NCI-H510A treated with DMSO at 0.1 percent for 48 hours (cell line): ENCODE measurements around the gene NUP188.

Experiments used
- DNase-seq: peaks from one replicate; lab custom pipeline; 2025; lab: John Stamatoyannopoulos, UW

NUP188 gene, protein sequence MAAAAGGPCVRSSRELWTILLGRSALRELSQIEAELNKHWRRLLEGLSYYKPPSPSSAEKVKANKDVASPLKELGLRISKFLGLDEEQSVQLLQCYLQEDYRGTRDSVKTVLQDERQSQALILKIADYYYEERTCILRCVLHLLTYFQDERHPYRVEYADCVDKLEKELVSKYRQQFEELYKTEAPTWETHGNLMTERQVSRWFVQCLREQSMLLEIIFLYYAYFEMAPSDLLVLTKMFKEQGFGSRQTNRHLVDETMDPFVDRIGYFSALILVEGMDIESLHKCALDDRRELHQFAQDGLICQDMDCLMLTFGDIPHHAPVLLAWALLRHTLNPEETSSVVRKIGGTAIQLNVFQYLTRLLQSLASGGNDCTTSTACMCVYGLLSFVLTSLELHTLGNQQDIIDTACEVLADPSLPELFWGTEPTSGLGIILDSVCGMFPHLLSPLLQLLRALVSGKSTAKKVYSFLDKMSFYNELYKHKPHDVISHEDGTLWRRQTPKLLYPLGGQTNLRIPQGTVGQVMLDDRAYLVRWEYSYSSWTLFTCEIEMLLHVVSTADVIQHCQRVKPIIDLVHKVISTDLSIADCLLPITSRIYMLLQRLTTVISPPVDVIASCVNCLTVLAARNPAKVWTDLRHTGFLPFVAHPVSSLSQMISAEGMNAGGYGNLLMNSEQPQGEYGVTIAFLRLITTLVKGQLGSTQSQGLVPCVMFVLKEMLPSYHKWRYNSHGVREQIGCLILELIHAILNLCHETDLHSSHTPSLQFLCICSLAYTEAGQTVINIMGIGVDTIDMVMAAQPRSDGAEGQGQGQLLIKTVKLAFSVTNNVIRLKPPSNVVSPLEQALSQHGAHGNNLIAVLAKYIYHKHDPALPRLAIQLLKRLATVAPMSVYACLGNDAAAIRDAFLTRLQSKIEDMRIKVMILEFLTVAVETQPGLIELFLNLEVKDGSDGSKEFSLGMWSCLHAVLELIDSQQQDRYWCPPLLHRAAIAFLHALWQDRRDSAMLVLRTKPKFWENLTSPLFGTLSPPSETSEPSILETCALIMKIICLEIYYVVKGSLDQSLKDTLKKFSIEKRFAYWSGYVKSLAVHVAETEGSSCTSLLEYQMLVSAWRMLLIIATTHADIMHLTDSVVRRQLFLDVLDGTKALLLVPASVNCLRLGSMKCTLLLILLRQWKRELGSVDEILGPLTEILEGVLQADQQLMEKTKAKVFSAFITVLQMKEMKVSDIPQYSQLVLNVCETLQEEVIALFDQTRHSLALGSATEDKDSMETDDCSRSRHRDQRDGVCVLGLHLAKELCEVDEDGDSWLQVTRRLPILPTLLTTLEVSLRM (N-terminal part only)

DNA sequence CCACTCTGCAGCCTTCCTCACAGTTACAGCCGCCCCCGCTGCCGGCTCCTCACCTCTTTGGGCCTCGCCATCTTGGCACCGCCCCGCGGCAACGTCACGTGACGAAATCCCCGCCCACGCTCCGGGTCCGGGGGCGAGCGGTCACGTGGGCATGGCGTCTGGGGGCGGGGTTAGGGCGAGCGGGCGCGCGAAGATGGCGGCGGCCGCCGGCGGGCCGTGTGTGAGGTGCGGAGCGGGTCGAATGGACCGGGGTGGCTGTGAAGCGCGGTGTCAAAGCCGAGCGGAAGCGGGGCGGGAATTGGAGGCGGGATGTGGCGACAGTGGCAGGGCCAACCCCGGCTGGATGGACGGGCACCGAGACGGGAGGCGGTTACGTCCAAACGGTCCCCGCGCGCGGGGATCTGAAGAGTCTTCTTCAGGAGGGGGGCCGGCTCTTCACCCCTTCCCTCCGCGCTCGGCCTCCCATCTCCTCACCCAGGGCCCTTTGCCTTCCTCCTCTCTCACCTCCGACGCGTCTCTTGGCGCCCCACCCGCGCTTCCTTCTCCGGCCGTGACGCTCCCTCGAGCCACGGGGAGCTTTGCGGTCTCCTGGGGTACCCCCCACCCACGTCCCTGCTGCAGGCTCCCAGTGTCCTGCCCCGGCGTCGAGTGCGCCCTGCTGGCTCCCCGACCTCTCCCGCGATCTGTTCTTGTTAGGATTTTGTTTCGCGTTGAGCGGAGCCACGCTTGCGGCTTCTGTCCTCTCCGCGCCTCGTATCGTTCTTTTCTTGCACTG, at the start of gene NUP188, which contains the start of gene DOLK:
TSS of gene NUP188 (plus strand) at position 173 of the 775 bp plus-strand sequence. CDS start at position 194, 21 bp downstream.
TSS of gene DOLK (minus strand) at position 77 of the 775 bp plus-strand sequence. CDS start 300 bp downstream, outside the sequence.
- peak; percentile 84 for DNase-seq

DNA sequence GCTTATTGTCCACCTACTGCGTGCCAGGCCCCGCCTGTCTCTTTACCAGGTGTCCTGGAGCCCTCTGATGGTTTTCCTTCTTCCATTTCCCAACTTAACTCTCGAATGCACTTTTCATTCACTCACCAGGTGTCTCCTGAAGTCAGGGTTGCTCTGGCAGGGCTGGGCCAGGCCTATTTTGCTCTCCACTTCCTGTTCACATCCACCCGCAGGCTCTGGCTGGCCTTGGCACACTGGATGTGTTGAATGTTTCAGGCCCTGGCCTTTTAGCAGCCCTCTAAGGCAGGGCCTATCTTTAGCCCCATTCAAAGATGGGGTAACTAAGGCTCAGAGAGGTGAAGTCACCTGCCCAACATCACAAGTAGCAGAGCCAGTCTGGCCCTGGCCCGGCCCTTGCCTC, 49.1 kb upstream of the NUP188 start:
- DNase-seq, result no peak

DNA sequence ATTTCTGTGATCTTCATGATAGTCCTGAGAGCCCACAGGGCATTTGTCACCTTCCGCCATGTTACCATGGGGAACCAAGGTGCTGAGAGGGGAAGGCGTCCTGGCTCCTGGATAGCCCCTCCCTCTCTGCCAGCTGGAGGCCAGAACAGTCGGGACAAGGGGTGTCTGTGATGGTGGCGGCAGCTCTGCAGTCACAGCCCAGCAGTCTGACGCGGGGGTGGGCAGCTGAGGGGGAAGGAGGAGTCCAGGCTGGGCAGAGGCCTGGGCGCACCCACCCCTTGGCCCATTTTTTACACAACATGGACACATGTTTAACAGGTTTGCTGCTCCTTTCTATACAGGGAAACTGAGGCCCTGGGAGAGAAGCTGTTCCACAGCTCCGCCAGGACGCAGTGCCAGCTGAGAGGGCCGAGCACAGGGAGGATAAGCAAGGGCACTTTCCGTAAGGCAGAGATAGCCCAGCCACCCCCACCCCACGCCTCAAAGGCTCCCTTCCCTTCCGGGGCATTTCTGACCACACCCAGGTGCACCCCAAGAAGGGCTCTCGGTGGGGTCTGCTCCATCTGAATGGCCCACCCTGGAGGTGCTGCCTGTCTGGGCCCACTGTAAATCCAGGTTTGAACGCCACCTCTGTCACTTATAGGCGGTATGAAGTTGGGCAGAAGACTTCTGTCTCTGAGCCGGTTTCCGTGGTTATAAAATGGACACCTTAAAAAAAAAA, 48.5 kb upstream of the NUP188 start:
- DNase-seq, result no peak

DNA sequence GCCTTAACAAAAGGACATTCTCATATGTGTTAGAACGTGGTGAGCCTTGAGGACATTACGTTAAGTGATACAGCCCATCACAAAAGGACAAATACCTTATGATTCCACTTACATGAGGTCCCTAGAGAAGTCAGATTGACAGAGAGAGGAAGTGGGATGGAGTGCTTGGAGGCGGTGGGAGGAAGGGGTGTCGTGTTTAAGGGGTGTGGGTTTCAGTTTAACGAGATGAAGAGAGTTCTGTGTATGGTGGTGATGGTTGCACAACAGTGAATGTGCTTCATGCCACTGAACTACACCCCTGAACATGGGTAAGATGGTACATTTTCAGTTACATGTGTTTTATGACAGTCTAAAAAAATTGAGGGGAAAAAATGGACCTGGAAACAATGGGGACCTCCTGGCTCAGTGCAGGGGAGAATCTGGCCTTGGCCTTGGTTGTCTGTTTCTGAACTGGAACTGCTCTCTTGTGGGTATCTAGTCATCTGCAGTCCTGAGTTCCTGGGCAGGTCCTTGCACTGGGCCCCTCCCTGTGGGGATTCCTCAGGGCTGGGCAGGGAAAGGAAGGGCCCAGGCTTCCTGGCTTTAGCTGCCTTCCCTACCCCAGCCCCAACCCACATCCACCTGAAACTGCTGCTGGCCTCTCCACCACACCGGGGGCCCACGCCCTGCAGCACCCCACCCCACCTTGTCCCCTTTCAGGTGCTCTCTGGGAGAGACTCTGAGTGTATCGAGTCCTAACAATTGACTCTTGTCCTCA, 47.8 kb upstream of the NUP188 start:
- DNase-seq, result no peak

DNA sequence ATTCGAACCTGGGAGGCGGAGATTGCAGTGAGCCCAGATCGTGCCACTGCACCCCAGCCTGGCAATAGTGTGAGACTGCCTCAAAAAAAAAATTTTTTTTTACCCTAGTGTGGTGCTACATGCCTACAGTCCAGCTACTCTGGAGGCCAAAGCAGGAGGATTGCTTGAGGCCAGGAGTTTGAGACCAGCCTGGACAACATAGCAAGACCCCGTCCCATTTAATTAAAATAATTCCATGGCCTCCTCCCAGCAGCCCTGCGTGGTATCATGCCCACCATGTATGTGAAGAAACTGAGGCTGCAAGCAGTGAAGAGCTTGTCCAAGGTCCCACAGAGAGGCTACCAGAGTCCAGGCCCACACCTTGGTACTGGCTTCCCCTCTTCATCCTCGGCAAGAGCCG, 46.1 kb upstream of the NUP188 start:
- DNase-seq, result no peak

DNA sequence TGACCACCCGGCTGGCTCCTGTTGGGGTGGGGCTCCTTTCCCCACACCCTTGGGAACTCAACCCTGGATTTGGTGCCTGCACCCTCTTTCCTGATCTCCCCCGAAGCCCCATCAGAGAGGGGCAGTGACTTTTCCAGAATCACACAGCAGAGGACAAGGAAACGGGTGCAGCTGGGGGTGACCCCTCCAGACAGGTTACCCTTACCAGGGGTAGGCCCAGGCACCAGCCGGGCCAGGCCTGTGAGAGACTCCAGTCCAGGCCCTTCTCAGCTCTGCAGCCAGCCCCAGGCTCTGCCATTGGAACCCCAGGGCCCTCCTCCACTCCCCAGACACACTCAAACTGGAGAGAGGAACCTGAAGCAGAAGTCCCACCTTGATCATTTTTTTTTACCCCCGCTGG, 45.7 kb upstream of the NUP188 start:
- DNase-seq, result no peak

DNA sequence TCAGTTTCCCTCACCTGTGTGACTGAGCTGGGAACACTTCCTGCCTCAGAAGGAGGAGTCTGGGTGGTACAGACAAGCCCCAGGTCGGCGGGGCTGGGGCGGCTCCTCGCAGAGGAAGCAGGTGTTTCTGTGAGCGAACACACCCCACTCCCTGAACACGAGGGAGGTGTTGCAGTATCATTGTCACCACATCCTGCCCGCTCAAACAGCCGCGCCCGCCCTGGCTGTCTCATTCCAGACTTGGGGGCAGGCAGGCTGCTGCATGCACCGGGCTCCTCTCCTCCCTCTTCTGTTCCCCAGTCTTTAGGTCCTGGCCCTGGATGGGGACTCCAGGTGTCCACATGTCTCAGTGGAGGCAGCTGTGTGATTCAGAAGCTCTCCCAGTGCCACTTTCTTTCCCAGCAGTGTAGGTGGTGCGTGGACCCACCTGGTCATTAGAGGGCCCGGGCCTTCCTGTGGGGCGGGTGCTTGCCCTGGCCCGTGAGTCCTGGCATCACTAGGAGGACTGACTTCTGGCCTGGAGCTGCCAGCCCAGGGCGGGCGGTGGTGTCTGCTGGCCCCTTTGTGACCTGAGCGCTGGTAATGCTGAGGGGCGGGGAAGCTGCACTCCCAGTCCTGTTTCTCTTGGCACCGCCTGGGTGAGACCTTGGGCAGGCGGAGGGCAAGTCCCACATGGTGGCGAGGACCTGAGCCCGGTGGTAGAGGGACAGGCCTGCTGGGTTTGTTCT, 45.0 kb upstream of the NUP188 start:
- peak; percentile 6 for DNase-seq

DNA sequence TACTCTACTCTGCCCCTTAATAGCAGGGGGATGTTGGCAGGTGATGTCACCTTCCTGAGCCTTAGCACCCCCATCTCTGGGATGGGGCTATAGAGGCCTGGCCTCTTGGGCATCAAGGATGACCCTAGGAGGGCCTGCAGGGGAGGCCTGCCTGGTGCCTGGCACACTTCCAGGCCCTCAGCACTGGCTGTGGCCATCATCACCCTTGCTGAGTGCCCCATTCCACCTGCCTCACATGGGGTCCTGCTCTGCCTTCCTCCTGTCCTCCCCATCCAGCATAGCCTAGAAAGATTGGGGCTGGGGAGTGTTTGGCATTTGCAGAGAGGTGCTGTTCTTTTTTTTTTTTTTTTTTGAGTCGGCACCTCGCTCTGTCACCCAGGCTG, 44.4 kb upstream of the NUP188 start:
- no peak for DNase-seq

DNA sequence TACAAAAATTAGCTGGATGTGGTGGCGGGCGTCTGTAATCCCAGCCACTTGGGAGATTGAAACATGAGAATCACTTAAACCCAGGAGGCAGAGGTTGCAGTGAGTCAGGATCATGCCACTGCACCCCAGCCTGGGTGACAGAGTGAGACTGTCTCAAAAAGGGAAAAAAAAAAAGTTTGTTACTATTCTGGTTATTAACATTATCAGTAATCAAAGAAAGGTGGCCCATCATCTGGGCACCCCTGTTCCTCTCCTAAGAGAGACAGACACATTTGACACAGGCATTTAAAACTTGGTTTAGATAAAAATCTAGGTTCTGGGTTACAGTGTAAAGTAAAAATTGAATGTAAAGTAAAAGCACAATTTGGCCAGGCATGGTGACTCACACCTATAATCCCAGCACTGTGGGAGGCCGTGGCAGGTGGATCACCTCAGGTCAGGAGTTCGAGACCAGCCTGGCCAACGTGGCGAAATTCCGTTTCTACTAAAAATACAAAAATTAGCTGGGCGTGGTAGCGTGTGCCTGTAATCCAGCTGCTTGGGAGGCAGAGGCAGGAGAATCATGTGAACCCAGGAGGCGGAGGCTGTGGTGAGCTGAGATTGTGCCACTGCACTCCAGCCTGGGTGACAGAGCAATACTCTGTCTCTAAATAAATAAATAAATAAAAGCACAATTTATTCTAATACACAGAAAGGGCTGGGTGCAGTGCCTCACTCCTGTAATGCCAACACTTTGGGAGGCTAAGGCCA, 43.5 kb upstream of the NUP188 start:
- DNase-seq, result no peak

DNA sequence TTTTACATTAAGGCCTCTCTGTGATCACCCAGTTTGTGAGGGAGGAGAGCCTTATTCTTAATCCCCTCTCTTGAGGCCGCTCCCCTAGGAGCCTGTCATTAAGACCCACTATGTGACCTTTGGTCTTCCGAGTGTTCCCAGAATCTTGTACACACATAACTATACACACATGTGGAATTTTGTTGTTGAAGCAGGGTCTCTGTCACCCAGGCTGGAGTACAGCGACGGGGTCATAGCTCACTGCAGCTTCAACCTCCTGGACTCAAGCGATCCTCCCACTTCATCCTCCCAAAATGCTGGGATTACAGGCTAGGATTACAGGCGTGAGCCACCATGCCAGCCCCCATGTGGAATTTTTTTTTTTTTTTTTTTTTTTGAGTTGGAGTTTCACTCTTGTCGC, 41.5 kb upstream of the NUP188 start:
- DNase-seq, result no peak

DNA sequence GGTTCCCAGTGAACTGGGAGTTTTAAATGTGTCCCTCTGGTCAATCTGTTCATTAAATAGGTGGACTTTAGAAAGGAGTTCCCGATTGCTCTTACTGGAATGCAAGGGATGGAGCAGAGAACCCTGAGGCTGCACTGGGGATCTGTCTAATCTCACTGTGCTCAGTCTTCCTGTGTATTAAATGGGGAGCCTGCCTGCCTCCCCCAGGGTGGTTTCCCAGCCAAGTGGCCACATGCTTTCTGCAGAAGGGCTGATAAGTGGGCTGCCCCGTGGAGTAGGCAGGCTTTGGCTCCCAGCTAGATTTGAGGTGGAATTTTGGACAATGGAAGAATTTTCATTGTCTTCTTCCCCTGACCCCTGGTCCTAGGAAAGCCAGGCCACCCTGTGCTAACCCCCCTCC, 40.8 kb upstream of the NUP188 start:
- no peak for DNase-seq

DNA sequence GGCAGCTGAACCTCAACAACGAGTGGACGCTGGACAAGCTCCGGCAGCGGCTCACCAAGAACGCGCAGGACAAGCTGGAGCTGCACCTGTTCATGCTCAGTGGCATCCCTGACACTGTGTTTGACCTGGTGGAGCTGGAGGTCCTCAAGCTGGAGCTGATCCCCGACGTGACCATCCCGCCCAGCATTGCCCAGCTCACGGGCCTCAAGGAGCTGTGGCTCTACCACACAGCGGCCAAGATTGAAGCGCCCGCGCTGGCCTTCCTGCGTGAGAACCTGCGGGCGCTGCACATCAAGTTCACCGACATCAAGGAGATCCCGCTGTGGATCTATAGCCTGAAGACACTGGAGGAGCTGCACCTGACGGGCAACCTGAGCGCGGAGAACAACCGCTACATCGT, 39.1 kb upstream of the NUP188 start:
- DNase-seq, result no peak

DNA sequence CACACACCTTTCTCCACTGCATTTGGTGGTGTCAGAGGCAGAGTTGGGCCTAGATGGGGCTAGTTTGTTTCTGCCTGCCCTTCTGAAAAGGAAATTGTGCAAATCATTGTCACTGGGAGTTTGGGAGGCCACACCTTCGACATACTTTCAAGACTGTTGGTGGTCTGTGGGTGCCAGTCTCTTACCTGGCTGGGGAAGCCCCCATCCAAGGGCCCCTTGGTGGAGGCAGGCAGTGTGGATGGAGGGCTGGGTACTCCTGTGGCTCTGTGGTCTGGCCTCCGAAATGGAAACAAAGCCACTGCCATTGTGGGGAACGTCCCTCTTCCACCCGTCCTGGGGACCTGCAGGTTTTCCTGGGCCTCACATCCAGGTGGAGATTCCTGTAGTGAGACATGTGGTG, 37.6 kb upstream of the NUP188 start:
- DNase-seq, result no peak

DNA sequence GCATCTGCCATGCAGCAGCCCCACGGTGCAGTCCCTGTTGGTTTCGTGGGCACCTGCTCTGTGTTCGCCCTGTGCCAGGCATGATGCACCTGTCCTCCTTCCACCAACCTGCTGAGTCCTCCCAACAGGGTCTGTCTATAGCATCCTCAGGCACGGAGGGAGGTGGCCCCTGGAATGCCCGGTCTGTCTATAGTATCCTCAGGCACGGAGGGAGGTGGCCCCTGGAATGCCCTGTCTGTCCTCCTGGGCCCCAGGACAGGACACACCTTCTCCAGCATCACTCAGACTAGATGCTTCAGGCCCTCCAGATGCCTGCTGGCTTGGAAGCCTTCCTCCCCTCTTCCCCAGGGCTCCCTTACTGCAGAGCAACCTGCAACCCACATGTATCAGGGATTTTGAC, 36.6 kb upstream of the NUP188 start:
- DNase-seq, result no peak

DNA sequence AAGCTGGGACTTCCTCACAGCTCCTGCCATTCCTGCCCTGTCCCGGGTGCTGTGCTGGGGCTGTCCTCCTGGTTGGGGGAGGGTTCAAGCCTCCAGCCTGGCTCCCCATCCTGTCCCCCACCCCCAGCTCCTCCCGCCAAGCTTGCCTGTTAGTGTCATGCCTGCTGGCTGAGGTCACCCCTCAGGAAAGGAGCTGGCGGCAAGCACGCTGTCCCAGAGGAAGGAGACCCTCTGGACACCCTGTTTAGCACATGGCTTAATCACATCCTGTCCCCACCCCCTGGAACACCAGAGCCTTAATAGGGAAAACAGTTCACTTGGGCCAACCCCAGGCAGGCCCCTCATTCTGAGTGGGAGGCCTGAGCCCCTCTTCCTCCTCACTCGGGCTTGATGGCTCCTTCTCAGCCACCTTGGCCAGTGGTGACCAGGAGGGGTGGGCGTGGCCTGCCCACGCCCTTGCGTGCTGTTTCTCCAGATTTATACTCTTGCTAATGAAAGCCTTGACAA, 35.9 kb upstream of the NUP188 start:
- DNase-seq, result no peak

DNA sequence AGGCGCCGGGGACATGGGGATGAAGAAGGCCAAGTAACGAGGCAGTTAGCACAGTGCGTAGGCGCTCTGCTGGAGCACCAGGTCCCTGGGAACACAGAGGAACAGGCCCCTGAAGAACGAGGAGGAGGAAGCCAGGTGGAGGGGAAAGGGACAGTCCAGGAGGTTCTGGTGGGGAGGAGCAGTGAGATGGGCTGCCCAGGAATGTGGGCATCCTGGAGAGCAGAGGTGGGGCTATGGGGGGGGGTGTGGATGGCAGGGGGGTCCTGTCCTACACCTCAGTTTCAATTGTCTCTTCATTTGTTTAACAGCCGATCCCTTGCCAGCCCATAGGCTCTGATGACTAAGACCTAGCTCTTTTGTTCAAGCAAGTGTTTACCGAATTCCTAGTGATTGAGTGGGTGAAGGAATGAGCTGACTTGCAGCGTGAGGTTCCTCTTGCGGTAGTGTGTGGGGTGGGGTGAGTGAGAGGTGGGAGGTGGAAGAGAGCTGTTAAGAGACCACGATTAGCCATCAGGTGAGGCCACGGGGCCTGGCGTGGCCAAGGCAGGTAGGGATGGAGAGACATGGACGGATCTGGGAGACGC, 35.1 kb upstream of the NUP188 start:
- no peak for DNase-seq

DNA sequence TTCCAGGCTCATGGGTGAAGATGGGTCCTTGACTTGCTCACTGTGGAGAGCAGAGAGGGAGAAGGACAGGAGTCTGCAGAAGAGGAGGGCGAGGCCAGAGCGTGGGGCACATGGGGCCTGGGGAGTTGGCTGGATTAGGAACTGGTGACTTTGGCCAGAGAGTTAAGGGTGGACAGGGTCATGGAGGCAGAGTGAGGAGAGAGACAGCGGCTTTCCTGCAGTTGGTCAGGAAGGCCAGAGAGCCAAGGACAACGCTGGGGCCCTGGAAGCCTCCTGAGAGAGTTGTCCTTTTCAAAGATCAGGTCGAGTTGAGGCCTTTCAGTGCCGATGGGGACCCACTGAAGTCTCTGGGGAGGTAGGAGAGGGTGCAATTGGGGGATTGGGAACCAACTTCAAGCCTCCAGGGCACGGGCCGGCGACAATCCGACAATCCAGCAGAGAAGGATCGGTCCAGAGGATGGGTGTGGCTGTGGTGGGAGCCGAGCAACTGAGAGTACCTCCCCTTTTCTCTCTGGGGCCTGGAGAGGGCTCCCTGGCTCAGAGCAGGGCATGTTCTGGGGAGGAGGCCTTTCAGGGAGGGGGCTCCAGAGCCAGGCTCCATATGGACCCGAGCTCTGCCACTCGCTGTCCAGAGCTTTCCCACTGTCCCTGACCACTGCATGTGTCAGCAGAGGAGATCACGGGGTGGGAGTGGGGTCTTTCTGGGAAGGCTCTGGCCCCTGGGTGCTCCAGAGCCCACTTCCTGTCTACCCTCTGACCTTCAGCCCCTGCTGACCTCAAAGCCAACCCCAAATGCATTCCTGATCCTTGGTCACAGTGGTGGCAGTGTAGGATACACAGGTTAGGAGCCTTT, 34.2 kb upstream of the NUP188 start:
- no peak for DNase-seq
